Muscle layer of duodenum (tissue), 2 donors: Measurements from ENCODE around the gene DPPA5.
"Not testable (repeated sequence)": the region's sequence is repeated elsewhere in the genome, so short reads cannot be mapped to it uniquely, and the experiment has no call there.

Source experiments
- H3K27ac ChIP-seq: one replicate; pipeline ENCODE4 v1.7.0; 2013; ENCODE audit warnings: mild to moderate bottlenecking, low read length
- H3K27me3 ChIP-seq: one replicate; pipeline ENCODE4 v1.7.0; 2013; ENCODE audit warnings: low read depth, mild to moderate bottlenecking, control low read depth, low read length
- H3K36me3 ChIP-seq, 2 donors: one replicate each; pipeline ENCODE4 v1.7.0; 2013; ENCODE audit warnings: low read length in 2 of 2, control low read depth in 1 of 2, mild to moderate bottlenecking in 1 of 2; ENCODE audit not compliant: insufficient read depth in 2 of 2, control insufficient read depth in 1 of 2
- H3K4me1 ChIP-seq, 2 donors: one replicate each; pipeline ENCODE4 v1.7.0; 2013; ENCODE audit warnings: low read length in 2 of 2, mild to moderate bottlenecking in 2 of 2, control low read depth in 1 of 2, moderate library complexity in 1 of 2; ENCODE audit not compliant: insufficient read depth in 2 of 2, control insufficient read depth in 1 of 2
- H3K4me3 ChIP-seq, 2 donors: one replicate each; pipeline ENCODE4 v1.7.0; 2013; ENCODE audit warnings: low read length in 2 of 2, low read depth in 1 of 2, mild to moderate bottlenecking in 1 of 2
- H3K9me3 ChIP-seq, 2 donors: one replicate each; pipeline ENCODE4 v1.7.0; 2013; ENCODE audit warnings: low read length in 2 of 2, control low read depth in 1 of 2, mild to moderate bottlenecking in 1 of 2; ENCODE audit not compliant: control insufficient read depth in 1 of 2
- donor health status: healthy.

The DPPA5 gene, protein sequence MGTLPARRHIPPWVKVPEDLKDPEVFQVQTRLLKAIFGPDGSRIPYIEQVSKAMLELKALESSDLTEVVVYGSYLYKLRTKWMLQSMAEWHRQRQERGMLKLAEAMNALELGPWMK

DNA sequence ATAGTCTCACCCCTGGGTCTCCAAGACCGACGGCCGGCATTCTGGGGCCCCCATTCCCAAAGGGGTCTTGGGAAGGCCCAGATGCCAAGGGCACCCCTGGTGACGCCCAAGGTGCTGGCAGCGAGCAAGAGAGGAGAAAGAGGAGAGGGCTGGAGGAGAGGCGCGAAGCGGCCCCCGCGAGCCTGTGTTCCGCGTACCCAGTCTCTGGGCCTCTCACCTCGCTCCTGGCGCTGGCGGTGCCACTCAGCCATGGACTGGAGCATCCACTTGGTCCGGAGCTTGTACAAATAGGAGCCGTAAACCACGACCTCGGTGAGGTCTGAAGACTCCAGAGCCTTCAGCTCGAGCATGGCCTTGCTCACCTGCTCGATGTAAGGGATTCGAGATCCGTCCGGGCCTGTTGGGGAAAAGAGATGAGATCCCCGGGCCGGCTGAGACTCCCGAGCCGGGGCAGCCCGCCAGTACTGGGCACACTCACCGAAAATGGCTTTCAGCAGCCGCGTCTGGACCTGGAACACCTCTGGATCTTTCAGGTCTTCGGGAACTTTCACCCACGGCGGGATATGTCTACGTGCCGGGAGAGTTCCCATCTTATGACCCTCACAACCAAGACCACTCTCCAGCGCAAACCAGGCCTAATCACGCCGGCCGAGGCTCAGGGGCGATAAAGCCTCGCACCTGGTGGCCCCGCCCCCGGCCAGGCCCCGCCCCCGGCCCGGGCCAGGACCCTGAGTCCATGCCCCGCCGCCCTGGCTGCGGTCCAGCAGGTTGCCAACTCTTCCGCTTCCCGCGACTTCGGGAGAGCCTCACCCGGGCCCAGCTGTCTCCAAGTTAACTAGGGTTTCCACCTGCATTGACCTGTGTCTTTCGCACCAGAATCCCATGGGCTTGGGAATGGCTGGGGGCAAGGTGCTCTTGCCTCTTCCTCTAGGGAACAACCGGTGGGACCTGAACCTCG is at the start of gene DPPA5:
TSS of gene DPPA5 (minus strand) at position 641 of the 958 bp plus-strand sequence. CDS start at position 590, 51 bp downstream.
- H3K4me1 ChIP-seq, result no peaks in the 10 kb centered on the region
- H3K9me3 ChIP-seq, result no peaks in the 10 kb centered on the region
- no peaks in the 10 kb centered on the region for H3K27me3 ChIP-seq
- no peaks in the 10 kb centered on the region for H3K36me3 ChIP-seq
- no peak within 1 kb of the TSS for H3K27ac ChIP-seq
- no peak within 1 kb of the TSS for H3K4me3 ChIP-seq

DNA sequence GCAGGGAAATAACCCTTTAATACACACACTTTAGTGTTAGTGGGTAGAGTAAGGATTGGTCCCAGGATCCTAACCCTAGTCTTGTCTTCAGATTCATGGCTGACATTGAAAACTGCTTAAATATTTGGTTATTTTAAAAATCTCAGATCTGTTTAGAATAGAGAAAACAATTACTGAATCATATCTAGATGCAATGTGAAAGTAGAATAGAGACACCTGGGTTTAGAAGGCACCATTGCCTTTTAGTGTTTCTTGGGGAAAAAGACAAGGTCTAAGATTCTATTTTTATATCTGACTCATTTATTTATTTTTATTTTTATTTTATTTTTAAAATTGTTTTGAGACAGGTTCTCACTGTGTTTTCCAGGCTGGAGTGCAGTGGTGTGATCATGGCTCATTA is 46.6 kb upstream of the DPPA5 start:
- H3K27ac ChIP-seq, result no peak overlapping the region
- H3K4me3 ChIP-seq, result no peak overlapping the region
- H3K36me3 ChIP-seq, result no peaks in the 10 kb centered on the region
- H3K4me1 ChIP-seq, result no peaks in the 10 kb centered on the region
- H3K27me3 ChIP-seq, result no peaks in the 10 kb centered on the region
- no peaks in the 10 kb centered on the region for H3K9me3 ChIP-seq

DNA sequence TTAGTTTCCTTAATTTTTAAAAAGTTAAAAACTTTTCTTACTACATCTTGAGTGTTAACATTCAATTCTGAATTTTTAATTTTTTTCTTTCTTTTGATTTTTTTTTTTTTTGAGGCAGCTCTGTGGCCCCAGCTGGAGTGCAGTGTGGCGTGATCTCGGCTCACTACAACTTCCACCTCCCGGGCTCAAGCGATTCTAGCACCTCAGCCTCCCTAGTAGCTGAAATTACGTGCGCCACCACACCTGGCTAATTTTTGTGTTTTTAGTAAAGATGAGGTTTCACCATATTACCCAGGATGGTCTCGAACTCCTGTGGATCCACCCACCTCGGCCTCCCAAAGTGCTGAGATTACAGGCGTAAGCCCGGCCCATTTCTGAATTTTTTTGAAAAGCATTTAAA is 41.8 kb upstream of the DPPA5 start:
- no peak overlapping the region for H3K4me3 ChIP-seq
- H3K27ac ChIP-seq, result no peak overlapping the region
- no peaks in the 10 kb centered on the region for H3K9me3 ChIP-seq
- no peaks in the 10 kb centered on the region for H3K4me1 ChIP-seq
- H3K36me3 ChIP-seq, result no peaks in the 10 kb centered on the region
- H3K27me3 ChIP-seq, result no peaks in the 10 kb centered on the region

DNA sequence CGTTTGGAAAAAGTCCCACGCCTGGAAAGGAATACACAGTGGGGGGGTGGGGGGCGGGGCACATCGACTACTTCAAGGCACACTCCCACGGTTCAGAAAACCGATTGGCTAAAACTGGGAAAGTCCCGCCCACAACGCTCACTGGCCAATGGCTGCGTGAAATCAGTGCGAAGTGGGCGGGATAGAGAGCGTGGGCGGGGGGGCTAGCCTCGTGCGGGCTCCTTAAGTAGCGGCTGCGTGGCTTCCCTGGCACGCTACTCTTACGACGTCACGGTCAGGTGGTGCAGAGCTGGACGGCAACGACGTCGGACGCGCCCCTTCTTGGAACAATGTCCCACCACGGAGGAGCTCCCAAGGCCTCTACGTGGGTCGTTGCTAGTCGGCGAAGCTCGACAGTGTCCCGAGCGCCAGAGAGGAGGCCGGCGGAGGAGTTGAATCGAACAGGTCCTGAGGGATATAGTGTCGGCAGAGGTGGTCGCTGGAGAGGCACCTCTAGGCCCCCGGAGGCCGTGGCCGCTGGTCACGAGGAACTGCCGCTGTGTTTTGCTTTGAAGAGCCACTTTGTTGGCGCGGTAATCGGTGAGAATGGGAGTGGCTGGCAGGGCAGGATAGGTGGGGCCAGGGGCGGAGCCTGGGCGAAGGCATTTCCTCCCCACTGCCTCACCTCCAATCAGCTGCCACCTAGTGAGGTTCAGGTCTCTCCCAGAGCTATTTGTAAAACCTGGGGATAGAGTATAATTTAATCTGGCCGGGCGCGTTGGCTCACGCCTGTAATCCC is 40.7 kb upstream of the DPPA5 start, which contains the start of gene DDX43:
TSS of gene DDX43 (plus strand) at position 252 of the 778 bp plus-strand sequence. CDS start at position 330, 78 bp downstream.
- Histone ChIP-seq H3K4me1 (no peaks in the 10 kb centered on the region), H3K36me3 (no peaks in the 10 kb centered on the region), H3K4me3 (peak within 1 kb of the TSS in 1 of 2 donors; percentile 38), H3K27ac (no peak within 1 kb of the TSS), H3K9me3 (no peaks in the 10 kb centered on the region), H3K27me3 (no peaks in the 10 kb centered on the region)

DNA sequence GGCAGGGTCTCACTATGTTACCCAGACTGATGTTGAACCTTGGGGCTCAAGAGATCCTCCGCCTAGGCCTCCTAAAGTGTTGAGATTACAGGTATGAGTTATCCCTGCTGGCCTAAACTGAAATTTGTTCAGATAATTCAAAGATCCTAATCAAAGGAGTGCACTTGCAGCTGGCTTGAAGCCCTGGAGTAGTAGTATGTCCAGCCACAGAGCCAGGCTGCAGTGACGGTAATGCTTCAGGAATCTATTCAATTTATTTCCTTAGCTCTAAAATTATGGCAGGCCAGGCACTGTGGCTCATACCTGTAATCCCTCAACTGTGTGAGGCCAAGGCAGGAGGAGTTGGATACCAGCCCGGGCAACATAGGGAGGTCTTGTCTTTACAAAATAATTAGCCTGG is 39.2 kb upstream of the DPPA5 start:
- Histone ChIP-seq H3K4me1 (no peaks in the 10 kb centered on the region), H3K4me3 (no peak overlapping the region), H3K9me3 (no peaks in the 10 kb centered on the region)

DNA sequence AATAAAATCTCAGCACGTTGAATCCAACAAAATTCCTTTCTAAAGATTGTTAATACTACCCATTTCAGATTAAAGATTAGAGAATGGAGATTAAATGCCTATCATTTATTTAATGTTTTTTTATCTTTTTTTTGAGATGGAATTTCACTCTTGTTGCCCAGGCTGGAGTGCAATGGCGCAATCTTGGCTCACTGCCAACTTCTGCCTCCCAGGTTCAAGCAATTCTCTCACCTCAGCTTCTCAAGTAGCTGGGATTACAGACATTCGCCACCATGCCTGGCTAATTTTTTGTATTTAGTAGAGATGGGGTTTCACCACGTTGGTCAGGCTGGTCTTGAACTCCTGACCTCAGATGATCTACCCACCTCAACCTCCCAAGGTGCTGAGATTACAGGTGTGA is 38.1 kb upstream of the DPPA5 start:
- not testable (repeated sequence) for H3K4me3 ChIP-seq, H3K4me1 ChIP-seq, H3K9me3 ChIP-seq, H3K36me3 ChIP-seq, H3K27me3 ChIP-seq, H3K27ac ChIP-seq

More for the DNA sequence above, 39.2 kb upstream of the DPPA5 start:
- Histone ChIP-seq H3K27ac (no peak overlapping the region), H3K27me3 (no peaks in the 10 kb centered on the region), H3K36me3 (no peaks in the 10 kb centered on the region)

DNA sequence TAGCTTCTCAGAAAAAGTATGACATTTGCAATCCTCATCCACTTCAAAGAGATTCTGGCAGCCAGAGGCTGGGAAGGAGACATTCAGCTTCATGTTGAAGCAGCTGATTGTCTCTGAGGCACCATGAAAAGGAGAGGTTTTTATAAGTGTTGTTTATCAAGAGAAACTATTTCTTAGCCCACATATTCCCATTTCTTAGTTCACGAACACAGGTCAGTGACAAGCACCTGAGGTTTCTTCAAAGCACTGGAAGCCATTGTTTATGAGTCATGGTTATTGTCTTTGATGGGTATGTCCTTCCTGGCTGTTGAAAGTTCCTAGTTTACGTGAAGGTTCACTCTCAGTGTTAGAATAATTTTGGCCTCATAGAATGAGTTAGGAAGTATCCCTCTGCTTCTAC is 37.6 kb upstream of the DPPA5 start:
- Histone ChIP-seq H3K9me3 (no peaks in the 10 kb centered on the region), H3K4me3 (no peak overlapping the region), H3K27me3 (no peaks in the 10 kb centered on the region), H3K4me1 (no peaks in the 10 kb centered on the region), H3K27ac (no peak overlapping the region), H3K36me3 (no peaks in the 10 kb centered on the region)

DNA sequence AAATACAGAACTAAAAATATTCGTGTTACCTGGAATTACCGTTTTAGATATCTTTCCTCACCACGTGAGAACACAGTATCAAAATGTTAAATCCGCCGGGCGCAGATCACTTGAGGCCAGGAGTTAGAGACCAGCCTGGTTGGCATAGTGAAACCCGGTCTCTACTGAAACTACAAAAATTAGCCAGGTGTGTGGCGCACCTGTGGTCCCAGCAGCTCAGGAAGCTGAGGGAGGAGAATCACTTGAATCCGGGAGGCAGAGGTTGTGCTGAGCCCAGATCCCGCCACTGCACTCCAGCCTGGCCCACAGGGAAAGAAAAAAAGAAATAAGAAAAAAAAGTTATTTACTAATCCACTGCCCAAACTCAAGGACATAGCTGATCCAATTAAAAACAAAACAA is 35.8 kb upstream of the DPPA5 start:
- Histone ChIP-seq H3K36me3 (no peaks in the 10 kb centered on the region), H3K9me3 (no peaks in the 10 kb centered on the region), H3K27ac (no peak overlapping the region), H3K27me3 (no peaks in the 10 kb centered on the region), H3K4me3 (no peak overlapping the region), H3K4me1 (no peaks in the 10 kb centered on the region)

DNA sequence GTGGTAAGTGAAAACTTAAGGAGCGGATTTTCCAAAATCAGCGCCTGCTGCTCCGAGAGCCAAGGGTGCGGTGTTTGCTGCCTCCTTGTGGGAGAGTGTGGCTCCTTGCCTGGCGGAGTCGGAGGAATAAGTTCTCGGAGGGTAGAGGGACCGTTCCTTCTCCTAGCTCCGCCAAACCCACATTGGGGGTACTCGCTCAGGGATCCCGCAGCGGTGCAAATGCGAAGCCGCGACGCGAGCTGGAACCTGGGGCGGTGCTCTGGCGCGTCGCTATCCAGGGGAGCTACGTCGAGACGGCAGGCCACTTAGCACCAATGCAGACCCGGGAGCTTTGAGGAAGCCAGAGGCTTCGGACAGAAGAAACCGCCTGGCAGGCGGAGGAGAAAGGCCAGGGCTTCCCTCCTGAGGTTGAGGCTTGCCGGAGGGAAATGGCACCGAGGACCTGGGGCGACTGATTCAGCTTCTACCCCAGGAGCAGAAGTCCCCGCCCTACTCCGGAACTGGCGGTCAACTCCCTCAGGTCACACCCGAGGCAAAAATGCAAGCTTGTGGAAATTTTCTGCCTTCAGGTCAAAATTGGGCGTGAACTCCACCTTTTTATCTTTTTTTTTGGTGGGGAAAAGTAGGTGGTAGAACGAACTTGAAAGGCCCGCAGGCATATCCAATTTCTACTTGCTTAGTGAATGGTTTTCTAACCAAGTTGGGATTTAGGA is 34.9 kb upstream of the DPPA5 start:
- Histone ChIP-seq H3K4me1 (no peaks in the 10 kb centered on the region), H3K4me3 (peak overlapping the region; percentile 66 to 76), H3K27me3 (no peaks in the 10 kb centered on the region), H3K36me3 (no peaks in the 10 kb centered on the region), H3K27ac (no peak overlapping the region), H3K9me3 (no peaks in the 10 kb centered on the region)

DNA sequence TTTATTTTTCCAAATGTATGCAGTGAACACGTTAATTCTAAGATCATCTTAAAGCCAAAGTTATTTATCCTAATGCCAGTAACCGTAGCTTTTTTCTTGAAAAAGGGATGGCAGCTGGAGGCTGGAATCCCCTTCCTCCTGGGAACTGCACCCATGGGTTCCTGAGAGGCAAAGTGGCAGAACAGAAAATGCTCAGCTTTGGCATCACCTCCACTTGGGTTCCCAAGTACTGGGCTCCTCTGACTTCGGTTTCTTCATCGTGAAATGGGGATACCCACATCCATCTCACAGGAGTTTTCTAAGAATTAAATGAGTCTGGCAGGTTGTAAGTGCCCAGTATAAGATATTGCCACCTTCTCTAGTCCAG is 34.3 kb upstream of the DPPA5 start:
- H3K27ac ChIP-seq, result no peak overlapping the region
- H3K27me3 ChIP-seq, result no peaks in the 10 kb centered on the region
- H3K36me3 ChIP-seq, result no peaks in the 10 kb centered on the region
- peak overlapping the region; percentile 66 to 76 for H3K4me3 ChIP-seq
- H3K4me1 ChIP-seq, result no peaks in the 10 kb centered on the region
- H3K9me3 ChIP-seq, result no peaks in the 10 kb centered on the region
